Fibroblast of villous mesenchyme (primary cell): ENCODE results near the gene ZHX3. TPM values are rescaled to one million over a fixed set of nuclear protein-coding genes. Genes with fewer than 3 reads are reported as not detected.

ENCODE experiments used
- DNase-seq: peaks from one replicate; pipeline ENCODE4 v3.0.0-alpha.2; 2010; ENCODE audit warnings: low read depth
- H3K4me3 ChIP-seq: 2 replicates; pipeline ENCODE4 v1.5.1; 2011; ENCODE audit warnings: low read depth, mild to moderate bottlenecking, low read length
- CTCF ChIP-seq: IDR thresholded peaks from 2 replicates; pipeline ENCODE4 v1.5.1; 2012; ENCODE audit warnings: low read depth, mild to moderate bottlenecking, low read length; ENCODE audit not compliant: insufficient read depth
- total RNA-seq: library from RNA; depleted of rRNA; stranded (reverse); fragments of >200 nt; gene quantifications from 2 replicates; pipeline ENCODE4 v1.2.3, GENCODE V29; 2012

The ZHX3 gene
- total RNA-seq, 1 donor: 39.3 TPM

DNA sequence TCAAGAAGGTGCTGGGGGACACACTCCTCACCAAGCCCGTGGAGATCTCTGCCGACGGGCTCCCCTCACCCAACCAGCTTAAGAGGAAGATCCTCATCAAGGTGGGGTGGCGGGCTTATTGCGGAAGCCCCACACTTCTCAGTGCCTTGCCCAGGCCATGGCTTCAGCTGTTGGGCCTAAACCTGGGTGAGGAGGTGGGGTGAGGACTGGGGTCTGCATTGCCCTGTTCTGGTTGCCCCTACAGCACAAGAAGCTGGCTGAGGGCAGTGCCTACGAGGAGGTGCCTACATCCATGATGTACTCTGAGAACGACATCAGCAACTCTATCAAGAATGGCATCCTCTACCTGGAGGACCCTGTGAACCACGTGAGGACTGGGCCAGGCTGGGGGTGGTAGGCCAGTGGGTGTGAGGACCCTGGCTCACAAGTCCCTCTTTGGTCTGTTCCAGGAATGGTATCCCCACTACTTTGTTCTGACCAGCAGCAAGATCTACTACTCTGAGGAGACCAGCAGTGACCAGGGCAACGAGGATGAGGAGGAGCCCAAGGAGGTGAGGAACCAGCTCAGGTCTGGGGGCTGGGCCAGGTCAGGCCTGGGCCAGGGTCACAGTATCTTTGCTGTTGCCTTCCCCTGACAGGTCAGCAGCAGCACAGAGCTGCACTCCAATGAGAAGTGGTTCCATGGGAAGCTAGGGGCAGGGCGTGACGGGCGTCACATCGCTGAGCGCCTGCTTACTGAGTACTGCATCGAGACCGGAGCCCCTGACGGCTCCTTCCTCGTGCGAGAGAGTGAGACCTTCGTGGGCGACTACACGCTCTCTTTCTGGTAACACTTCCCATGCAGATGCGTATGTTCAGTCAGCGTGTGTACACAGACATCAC is 152.3 kb downstream of the ZHX3 start:
- TF ChIP-seq CTCF: no peak
- no peak for DNase-seq
- no peak overlapping the region for H3K4me3 ChIP-seq

GRCh38 chr20:41163821-41164220 is 153.7 kb downstream of the ZHX3 start:
- TF ChIP-seq CTCF: no peak
- no peak for DNase-seq
- no peak overlapping the region for H3K4me3 ChIP-seq

DNA sequence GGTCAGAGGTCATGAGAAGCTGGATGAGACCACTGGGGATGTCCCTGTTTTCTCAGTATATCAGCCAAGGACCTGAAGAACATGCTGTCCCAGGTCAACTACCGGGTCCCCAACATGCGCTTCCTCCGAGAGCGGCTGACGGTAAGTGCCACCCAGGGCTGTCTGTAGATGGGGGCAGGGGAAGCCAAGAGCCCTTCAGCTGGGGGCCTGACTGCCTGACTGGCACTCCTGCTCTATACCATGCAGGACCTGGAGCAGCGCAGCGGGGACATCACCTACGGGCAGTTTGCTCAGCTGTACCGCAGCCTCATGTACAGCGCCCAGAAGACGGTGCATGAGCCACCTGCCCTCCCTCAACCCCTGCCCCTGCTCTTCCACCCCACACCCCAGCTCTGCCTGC is 155.1 kb downstream of the ZHX3 start:
- DNase-seq: no peak
- no peak overlapping the region for H3K4me3 ChIP-seq
- TF ChIP-seq CTCF: no peak

- no peak for DNase-seq
- TF ChIP-seq CTCF: no peak
- H3K4me3 ChIP-seq: no peak overlapping the region
Measured at GRCh38 chr20:41161886-41162285, 155.6 kb downstream of the ZHX3 start.

- no peak for DNase-seq
- no peak for TF ChIP-seq CTCF
- H3K4me3 ChIP-seq: no peak overlapping the region
Measured at GRCh38 chr20:41160686-41161085, 156.8 kb downstream of the ZHX3 start.

DNA sequence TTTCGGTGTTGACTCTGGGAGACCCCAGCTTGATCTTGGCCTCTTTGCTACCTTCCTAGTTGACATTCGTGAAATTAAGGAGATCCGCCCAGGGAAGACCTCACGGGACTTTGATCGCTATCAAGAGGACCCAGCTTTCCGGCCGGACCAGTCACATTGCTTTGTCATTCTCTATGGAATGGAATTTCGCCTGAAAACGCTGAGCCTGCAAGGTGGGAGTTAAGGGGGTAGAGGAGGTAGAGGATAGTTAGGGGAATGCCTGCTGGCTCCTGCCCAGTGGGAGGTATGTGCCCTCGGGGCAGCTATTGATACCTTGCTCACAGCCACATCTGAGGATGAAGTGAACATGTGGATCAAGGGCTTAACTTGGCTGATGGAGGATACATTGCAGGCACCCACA is 158.0 kb downstream of the ZHX3 start:
- no peak for TF ChIP-seq CTCF
- DNase-seq: no peak
- H3K4me3 ChIP-seq: no peak overlapping the region
